A549 treated with GW870086 at 1 μM for 4 hours (cell line): ENCODE measurements around the gene VEGFC. TPM values are rescaled to one million over a fixed set of nuclear protein-coding genes. Genes with fewer than 3 reads are reported as not detected.

Source experiments
- total RNA-seq: library from RNA; stranded (reverse); fragments of 200-300 nt; extraction: Qiagen RNA extraction; gene quantifications from 5 replicates; pipeline ENCODE4 v1.2.3, GENCODE V29; 2022; ENCODE audit warnings: low read depth

Gene VEGFC, protein sequence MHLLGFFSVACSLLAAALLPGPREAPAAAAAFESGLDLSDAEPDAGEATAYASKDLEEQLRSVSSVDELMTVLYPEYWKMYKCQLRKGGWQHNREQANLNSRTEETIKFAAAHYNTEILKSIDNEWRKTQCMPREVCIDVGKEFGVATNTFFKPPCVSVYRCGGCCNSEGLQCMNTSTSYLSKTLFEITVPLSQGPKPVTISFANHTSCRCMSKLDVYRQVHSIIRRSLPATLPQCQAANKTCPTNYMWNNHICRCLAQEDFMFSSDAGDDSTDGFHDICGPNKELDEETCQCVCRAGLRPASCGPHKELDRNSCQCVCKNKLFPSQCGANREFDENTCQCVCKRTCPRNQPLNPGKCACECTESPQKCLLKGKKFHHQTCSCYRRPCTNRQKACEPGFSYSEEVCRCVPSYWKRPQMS
- total RNA-seq, result 10.7 to 13.8 TPM (median 12.3 TPM) in 5 replicates

DNA sequence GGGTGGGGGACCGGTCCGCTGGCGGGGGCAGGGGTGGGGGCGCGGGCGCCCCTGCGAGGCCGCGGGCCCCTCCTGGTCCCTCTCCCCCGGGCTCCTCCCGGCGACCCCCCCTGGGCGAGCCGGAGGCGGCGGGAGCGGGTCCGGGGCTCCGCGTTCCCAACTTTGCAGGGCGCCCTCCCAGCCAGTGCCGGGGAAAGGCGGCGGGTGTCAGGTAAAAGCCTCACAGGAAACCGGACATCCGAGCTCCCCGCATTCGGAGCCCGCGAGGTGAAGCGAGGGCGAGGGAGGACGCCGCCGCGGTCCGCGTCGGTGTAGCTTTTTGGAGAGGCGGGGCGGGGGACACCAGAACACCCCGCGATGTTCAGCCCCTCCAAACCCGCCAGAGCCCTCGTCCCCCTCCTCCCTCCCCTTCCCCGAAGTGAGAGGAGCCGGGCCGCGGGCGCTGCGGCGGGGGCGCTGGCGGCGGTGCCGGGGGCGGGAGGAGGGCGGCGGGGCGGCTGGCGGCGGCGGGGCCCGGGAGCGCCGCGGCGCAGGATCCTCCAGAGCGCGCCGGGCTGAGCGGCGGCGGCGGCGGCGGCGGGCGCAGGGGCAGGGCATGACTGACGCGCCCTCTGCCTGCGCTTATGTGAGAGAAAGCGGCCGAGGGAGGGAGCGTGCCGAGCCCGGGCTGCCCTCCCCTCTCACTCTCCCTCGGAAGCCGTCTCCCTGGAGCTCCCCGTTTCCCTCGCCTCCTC lies at the start of gene VEGFC:
TSS of gene VEGFC (minus strand) at position 597 of the 734 bp plus-strand sequence. CDS start 611 bp downstream, outside the sequence.

